Peyer's patch (tissue), 4 donors: ENCODE data around the gene TTC28.

Source experiments
- POLR2A ChIP-seq, 2 donors: fragments of 450-650 bp; IDR thresholded peaks; one replicate each; pipeline ENCODE4 v1.5.1; 2017; ENCODE audit warnings: antibody characterized with exemption in 2 of 2, mild to moderate bottlenecking in 2 of 2, moderate library complexity in 2 of 2
- TF ChIP-seq, protein P1 (sequence below), 6 experiments: fragments of 450-650 bp in 4 of 6; fragments of 200-600 bp in 2 of 6; sonication (generic) in 1 of 6; IDR thresholded peaks; one replicate each; pipeline ENCODE4 v1.5.1; 2017 to 2019; ENCODE audit warnings: antibody characterized with exemption in 6 of 6, mild to moderate bottlenecking in 3 of 6, moderate library complexity in 1 of 6

DNA sequence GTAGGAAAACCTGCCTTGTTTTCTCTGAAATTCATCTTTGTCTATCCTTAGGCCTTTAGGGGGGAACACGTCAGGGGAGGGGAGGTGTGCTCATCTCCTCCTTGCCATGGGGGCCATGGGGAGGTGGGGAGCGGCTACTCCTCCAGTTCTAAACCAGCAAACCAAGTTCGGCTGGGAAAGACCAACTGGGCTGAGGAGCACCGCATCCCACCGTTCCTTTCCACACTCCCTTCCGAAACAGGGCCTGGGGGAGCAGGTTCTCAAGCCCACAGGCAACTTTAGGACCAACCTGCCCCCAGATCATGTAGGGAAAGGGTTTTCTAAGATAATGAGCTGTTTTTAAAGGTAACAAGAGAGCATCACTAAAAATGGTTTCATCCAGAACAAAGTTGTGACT, 683.1 kb downstream of the TTC28 start:
- TF ChIP-seq, protein P1, sequence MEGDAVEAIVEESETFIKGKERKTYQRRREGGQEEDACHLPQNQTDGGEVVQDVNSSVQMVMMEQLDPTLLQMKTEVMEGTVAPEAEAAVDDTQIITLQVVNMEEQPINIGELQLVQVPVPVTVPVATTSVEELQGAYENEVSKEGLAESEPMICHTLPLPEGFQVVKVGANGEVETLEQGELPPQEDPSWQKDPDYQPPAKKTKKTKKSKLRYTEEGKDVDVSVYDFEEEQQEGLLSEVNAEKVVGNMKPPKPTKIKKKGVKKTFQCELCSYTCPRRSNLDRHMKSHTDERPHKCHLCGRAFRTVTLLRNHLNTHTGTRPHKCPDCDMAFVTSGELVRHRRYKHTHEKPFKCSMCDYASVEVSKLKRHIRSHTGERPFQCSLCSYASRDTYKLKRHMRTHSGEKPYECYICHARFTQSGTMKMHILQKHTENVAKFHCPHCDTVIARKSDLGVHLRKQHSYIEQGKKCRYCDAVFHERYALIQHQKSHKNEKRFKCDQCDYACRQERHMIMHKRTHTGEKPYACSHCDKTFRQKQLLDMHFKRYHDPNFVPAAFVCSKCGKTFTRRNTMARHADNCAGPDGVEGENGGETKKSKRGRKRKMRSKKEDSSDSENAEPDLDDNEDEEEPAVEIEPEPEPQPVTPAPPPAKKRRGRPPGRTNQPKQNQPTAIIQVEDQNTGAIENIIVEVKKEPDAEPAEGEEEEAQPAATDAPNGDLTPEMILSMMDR (IDR thresholded peaks at IDR 0.05) = no peak
- TF ChIP-seq POLR2A (IDR thresholded peaks at IDR 0.05) = no peak
